Coronary artery (tissue), 2 donors: ENCODE data around the gene RPEL1.

Source experiments
- DNase-seq: peaks from one replicate; pipeline ENCODE4 v3.0.0-alpha.2; 2017; ENCODE audit warnings: low spot score
- H3K27ac ChIP-seq, 2 donors: fragments of 200-600 bp; sonication (generic); one replicate each; pipeline ENCODE4 v1.5.1; 2016 to 2019
- H3K4me3 ChIP-seq: fragments of 200-600 bp; sonication (generic); 2 replicates; pipeline ENCODE4 v1.5.1; 2016; ENCODE audit warnings: mild to moderate bottlenecking, moderate library complexity
- CTCF ChIP-seq: fragments of 200-600 bp; sonication (generic); IDR thresholded peaks from one replicate; pipeline ENCODE4 v1.5.1; 2019; ENCODE audit warnings: antibody characterized with exemption

RPEL1 gene

GRCh38 chr10:103238506-103239252 lies 7.0 kb upstream of the RPEL1 start:
- Histone ChIP-seq H3K27ac (peak overlapping the region; percentile 19 to 48), H3K4me3 (no peak overlapping the region)
- no peak for TF ChIP-seq CTCF
- no peak for DNase-seq

- Histone ChIP-seq H3K27ac (peak overlapping the region; percentile 57 to 68), H3K4me3 (no peak overlapping the region)
- no peak for TF ChIP-seq CTCF
- DNase-seq, result no peak
Measured at GRCh38 chr10:103241262-103242011, 4.2 kb upstream of the RPEL1 start.

GRCh38 chr10:103244666-103245271 lies 918 bp upstream of the RPEL1 start:
- DNase-seq, result peak; percentile 80
- no peak overlapping the region for H3K27ac ChIP-seq
- no peak overlapping the region for H3K4me3 ChIP-seq
- TF ChIP-seq CTCF, result peak; percentile 85

GRCh38 chr10:103246324-103246723 lies 637 bp downstream of the RPEL1 start:
- TF ChIP-seq CTCF, result no peak
- no peak for DNase-seq
- Histone ChIP-seq H3K4me3 (no peak overlapping the region), H3K27ac (no peak overlapping the region)

- H3K4me3 ChIP-seq, result no peak overlapping the region
- no peak for DNase-seq
- no peak overlapping the region for H3K27ac ChIP-seq
- no peak for TF ChIP-seq CTCF
Measured at GRCh38 chr10:103254113-103254512, 8.4 kb downstream of the RPEL1 start.

GRCh38 chr10:103254538-103255325 lies 9.0 kb downstream of the RPEL1 start:
- Histone ChIP-seq H3K4me3 (no peak overlapping the region), H3K27ac (no peak overlapping the region)
- no peak for DNase-seq
- no peak for TF ChIP-seq CTCF
